Measurements from ENCODE around the gene UGT2A1. TPM values are rescaled to one million over a fixed set of nuclear protein-coding genes. Genes with fewer than 3 reads are reported as not detected.

The UGT2A1 gene
- total and polyA plus RNA-seq, 2 of the 4 experiments (the other 2 are of a cell fraction): not detected

GRCh38 chr4:69610484-69610883 lies 42.6 kb downstream of the UGT2A1 start:
- Histone ChIP-seq H3K9me1 (ENCODE audit: insufficient read depth, low read length) (no peaks in the 10 kb centered on the region), H3K4me1 (ENCODE audit: control insufficient read depth, insufficient read depth, low read length) (no peaks in the 10 kb centered on the region), H3K9ac (ENCODE audit: low read depth, low read length) (no peak overlapping the region), H2BK20ac (ENCODE audit: low read depth, low read length) (no peak overlapping the region), H2BK15ac (ENCODE audit: low read depth, low read length) (no peak overlapping the region), H2AFZ (replicated peaks; ENCODE audit: low read length, poor library complexity) (no peak overlapping the region), H3K4me2 (ENCODE audit: low read depth, low read length) (no peak overlapping the region), H3K9me3 (ENCODE audit: control insufficient read depth, insufficient read depth, low read length) (no peaks in the 10 kb centered on the region), H4K20me1 (ENCODE audit: insufficient read depth, low read length) (no peaks in the 10 kb centered on the region), H2AK9ac (replicated peaks; ENCODE audit: low read depth, low read length, poor library complexity) (no peak overlapping the region), H3K27ac (ENCODE audit: insufficient read depth, low read length) (no peak overlapping the region), H2BK5ac (ENCODE audit: low read depth, low read length, poor library complexity, severe bottlenecking) (no peak overlapping the region), H3K36me3 (ENCODE audit: control insufficient read depth, insufficient read depth, low read length) (no peaks in the 10 kb centered on the region), H3K18ac (ENCODE audit: low read depth, low read length) (no peak overlapping the region), H3K56ac (ENCODE audit: extremely low read depth, insufficient read depth, low read length) (no peak overlapping the region), H2AK5ac (ENCODE audit: low read depth, low read length) (no peak overlapping the region), H3K4me3 (ENCODE audit: insufficient read depth, low read depth, low read length) (no peak overlapping the region), H4K91ac (ENCODE audit: insufficient read depth, low read depth, low read length) (no peak overlapping the region), H3K27me3 (ENCODE audit: control insufficient read depth, insufficient read depth, low read length) (no peaks in the 10 kb centered on the region), H2BK120ac (ENCODE audit: low read depth, low read length) (no peak overlapping the region), H3K4ac (ENCODE audit: low read depth, low read length) (no peak overlapping the region), H3K79me1 (ENCODE audit: low read depth in 1 of 2, low read length in 2 of 2) (no peaks in the 10 kb centered on the region), H3K14ac (replicated peaks; ENCODE audit: low read depth, low read length) (no peak overlapping the region), H4K5ac (ENCODE audit: low read depth, low read length) (no peak overlapping the region), H3K23ac (ENCODE audit: low read depth, low read length) (no peak overlapping the region), H4K8ac (ENCODE audit: low read depth in 2 of 2, low read length in 2 of 2) (no peak overlapping the region)
- no TSS peak for BruUV-seq (replicated peaks)
- ChIA-PET CTCF (interaction anchor here (0.6 kb wide), 1 partner anchor 289 kb away, joined by 7 read pairs; no protein-coding TSS in a partner anchor), POLR2A (ENCODE audit: unreplicated experiment) (no interaction called here)
- dilution Hi-C loops (cut with HindIII; ENCODE audit: low sequenced_read_pairs, unreplicated experiment): no loop called here
- intact Hi-C loops (cut with micrococcal nuclease): loop anchor here (10.0 kb wide), 1 partner anchor 1116 kb away; no protein-coding TSS in a partner anchor
- ATAC-seq (ENCODE audit: low read depth) (no peak), DNase-seq (no peak)
- no CpG with 5 or more reads among the region's 1 CpG for WGBS, 2 experiments (ENCODE audit: extremely low coverage in 2 of 2, insufficient read length in 1 of 2)
- in situ Hi-C loops (cut with MboI; ENCODE audit: low sequenced_read_pairs): loop anchor here (25.0 kb wide), 1 partner anchor 1323 kb away; no protein-coding TSS in a partner anchor
- TF ChIP-seq MAZ (IDR thresholded peaks at IDR 0.05; ENCODE audit: borderline replicate concordance, low read depth, low read length): no peak
